Measurements from ENCODE around the gene PALD1.

DNA sequence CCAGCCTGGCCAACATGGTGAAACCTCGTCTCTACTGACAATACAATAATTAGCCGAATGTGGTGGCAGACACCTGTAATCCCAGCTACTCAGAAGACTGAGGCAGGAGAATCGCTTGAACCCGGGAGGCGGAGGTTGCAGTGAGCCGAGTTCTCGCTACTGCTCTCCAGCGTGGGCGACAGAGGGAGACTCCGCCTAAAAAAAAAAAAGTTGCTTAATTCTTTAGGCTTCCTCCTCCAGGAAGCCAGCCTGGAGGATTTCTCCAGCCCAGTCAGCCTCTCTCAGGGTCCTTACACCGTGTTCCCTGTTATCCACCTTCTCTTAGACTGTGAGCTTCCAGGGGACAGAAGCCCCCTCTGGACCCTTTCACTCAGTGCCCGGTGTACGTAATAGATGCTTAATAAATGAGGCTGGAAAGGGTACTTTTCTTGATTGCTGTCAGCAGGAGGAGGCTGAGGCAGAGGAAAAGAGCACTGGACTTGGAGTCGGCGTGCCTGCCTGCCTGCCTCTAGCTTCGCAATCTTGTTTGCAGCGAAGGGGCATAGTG is 20.7 kb upstream of the PALD1 start:
- TF ChIP-seq CTCF (IDR thresholded peaks at IDR 0.05; ENCODE audit: insufficient read depth, low read length, poor library complexity, severe bottlenecking), result no peak
- no peak for TF ChIP-seq EZH2phosphoT487 (conservative IDR thresholded peaks at IDR 0.05; ENCODE audit: low read length)

Data from SU-DHL-6 (cell line).